Measurements from ENCODE around the gene FGFBP1. TPM values are rescaled to one million over a fixed set of nuclear protein-coding genes. Genes with fewer than 3 reads are reported as not detected.

Gene FGFBP1
- total and polyA plus RNA-seq, 2 donors from 2014 or later: 1.2 to 6.9 TPM

GRCh38 chr4:15961781-15962510, 23.4 kb upstream of the FGFBP1 start:
- Histone ChIP-seq H3K4me3 (ENCODE audit: low read length in 3 of 3) (no peak overlapping the region), H3K4me1 (ENCODE audit: control insufficient read depth in 2 of 3, insufficient read depth in 2 of 3, low read depth in 1 of 3, low read length in 3 of 3) (no peaks in the 10 kb centered on the region), H3K27me3 (ENCODE audit: control insufficient read depth, insufficient read depth, low read length) (no peaks in the 10 kb centered on the region), H3K27ac (ENCODE audit: low read depth in 2 of 2, low read length in 2 of 2) (no peak overlapping the region), H3K36me3 (ENCODE audit: control insufficient read depth in 2 of 3, insufficient read depth in 3 of 3, low read length in 3 of 3) (no peaks in the 10 kb centered on the region), H3K9me3 (ENCODE audit: control insufficient read depth in 2 of 3, insufficient read depth in 1 of 3, low read length in 3 of 3) (no peaks in the 10 kb centered on the region), H3K9ac (ENCODE audit: low read length in 3 of 3) (no peak overlapping the region)
- no peak for TF ChIP-seq CTCF (IDR thresholded peaks at IDR 0.05; ENCODE audit: borderline replicate concordance, extremely low read depth, insufficient read depth)
- intact Hi-C loops (cut with DNase I): no loop called here
- DNase-seq: no peak
- FAIRE-seq: no peak

GRCh38 chr4:15958562-15958961, 20.0 kb upstream of the FGFBP1 start:
- intact Hi-C loops (cut with DNase I): loop anchor here (5.0 kb wide), 1 partner anchor 76 kb away; no protein-coding TSS in a partner anchor
- FAIRE-seq: no peak

GRCh38 chr4:15956179-15956850, 17.8 kb upstream of the FGFBP1 start:
- no peak overlapping the region for H3K9ac ChIP-seq (ENCODE audit: low read length in 3 of 3)
- TF ChIP-seq CTCF (IDR thresholded peaks at IDR 0.05; ENCODE audit: borderline replicate concordance, extremely low read depth, insufficient read depth): peak; percentile 95
- H3K27ac ChIP-seq (ENCODE audit: low read depth in 2 of 2, low read length in 2 of 2): no peak overlapping the region
- H3K4me1 ChIP-seq (ENCODE audit: control insufficient read depth in 2 of 3, insufficient read depth in 2 of 3, low read depth in 1 of 3, low read length in 3 of 3): no peaks in the 10 kb centered on the region
- H3K4me3 ChIP-seq (ENCODE audit: low read length in 3 of 3): no peak overlapping the region
- intact Hi-C loops (cut with DNase I): loop anchor here (5.0 kb wide), 1 partner anchor 74 kb away; no protein-coding TSS in a partner anchor
- H3K9me3 ChIP-seq (ENCODE audit: control insufficient read depth in 2 of 3, insufficient read depth in 1 of 3, low read length in 3 of 3): peaks cover 0 to 4% (median 0%) of the 10 kb centered on the region in 3 donors
- no peaks in the 10 kb centered on the region for H3K36me3 ChIP-seq (ENCODE audit: control insufficient read depth in 2 of 3, insufficient read depth in 3 of 3, low read length in 3 of 3)
- FAIRE-seq (no peak), DNase-seq (peak; percentile 49 to 77 (median 70))
- no peaks in the 10 kb centered on the region for H3K27me3 ChIP-seq (ENCODE audit: control insufficient read depth, insufficient read depth, low read length)

More at GRCh38 chr4:15958562-15958961, 20.0 kb upstream of the FGFBP1 start:
- no peak for TF ChIP-seq CTCF (IDR thresholded peaks at IDR 0.05; ENCODE audit: borderline replicate concordance, extremely low read depth, insufficient read depth)
- Histone ChIP-seq H3K27me3 (ENCODE audit: control insufficient read depth, insufficient read depth, low read length) (no peaks in the 10 kb centered on the region), H3K27ac (ENCODE audit: low read depth in 2 of 2, low read length in 2 of 2) (no peak overlapping the region), H3K9me3 (ENCODE audit: control insufficient read depth in 2 of 3, insufficient read depth in 1 of 3, low read length in 3 of 3) (no peaks in the 10 kb centered on the region), H3K4me1 (ENCODE audit: control insufficient read depth in 2 of 3, insufficient read depth in 2 of 3, low read depth in 1 of 3, low read length in 3 of 3) (no peaks in the 10 kb centered on the region), H3K9ac (ENCODE audit: low read length in 3 of 3) (no peak overlapping the region), H3K4me3 (ENCODE audit: low read length in 3 of 3) (no peak overlapping the region), H3K36me3 (ENCODE audit: control insufficient read depth in 2 of 3, insufficient read depth in 3 of 3, low read length in 3 of 3) (no peaks in the 10 kb centered on the region)
- no peak for DNase-seq

Data from kidney (tissue), 14 donors.